Frontal cortex (tissue), 4 donors: Measurements from ENCODE around the gene C20orf144. TPM values are rescaled to one million over a fixed set of nuclear protein-coding genes. Genes with fewer than 3 reads are reported as not detected.

ENCODE experiments used
- DNase-seq, 2 donors: peaks; one replicate each; pipeline ENCODE4 v3.0.0; 2012; ENCODE audit warnings: low spot score in 2 of 2
- FAIRE-seq: peaks from 2 replicates; lab custom pipeline; 2012; peaks lifted over from hg19 to GRCh38; lab: Jason Lieb, UNC
- total RNA-seq: library from RNA; depleted of rRNA; stranded (reverse); fragments of >200 nt; gene quantifications from one replicate; pipeline ENCODE4 v1.2.3, GENCODE V29; 2014
- donor health status: control.
- donor health status: control.
- donor health status: control.

Gene C20orf144
- total RNA-seq, 1 donor from 2014 or later, result 0.41 TPM

- no peak for FAIRE-seq
Observed at GRCh38 chr20:33663161-33664084, 1.3 kb downstream of the C20orf144 start.

GRCh38 chr20:33664085-33664761, 2.1 kb downstream of the C20orf144 start:
- FAIRE-seq (no peak), DNase-seq (no peak)

More at GRCh38 chr20:33663161-33664084, 1.3 kb downstream of the C20orf144 start:
- peak; percentile 85 to 89 for DNase-seq

GRCh38 chr20:33664762-33665144, 2.6 kb downstream of the C20orf144 start:
- FAIRE-seq (no peak), DNase-seq (no peak)

DNA sequence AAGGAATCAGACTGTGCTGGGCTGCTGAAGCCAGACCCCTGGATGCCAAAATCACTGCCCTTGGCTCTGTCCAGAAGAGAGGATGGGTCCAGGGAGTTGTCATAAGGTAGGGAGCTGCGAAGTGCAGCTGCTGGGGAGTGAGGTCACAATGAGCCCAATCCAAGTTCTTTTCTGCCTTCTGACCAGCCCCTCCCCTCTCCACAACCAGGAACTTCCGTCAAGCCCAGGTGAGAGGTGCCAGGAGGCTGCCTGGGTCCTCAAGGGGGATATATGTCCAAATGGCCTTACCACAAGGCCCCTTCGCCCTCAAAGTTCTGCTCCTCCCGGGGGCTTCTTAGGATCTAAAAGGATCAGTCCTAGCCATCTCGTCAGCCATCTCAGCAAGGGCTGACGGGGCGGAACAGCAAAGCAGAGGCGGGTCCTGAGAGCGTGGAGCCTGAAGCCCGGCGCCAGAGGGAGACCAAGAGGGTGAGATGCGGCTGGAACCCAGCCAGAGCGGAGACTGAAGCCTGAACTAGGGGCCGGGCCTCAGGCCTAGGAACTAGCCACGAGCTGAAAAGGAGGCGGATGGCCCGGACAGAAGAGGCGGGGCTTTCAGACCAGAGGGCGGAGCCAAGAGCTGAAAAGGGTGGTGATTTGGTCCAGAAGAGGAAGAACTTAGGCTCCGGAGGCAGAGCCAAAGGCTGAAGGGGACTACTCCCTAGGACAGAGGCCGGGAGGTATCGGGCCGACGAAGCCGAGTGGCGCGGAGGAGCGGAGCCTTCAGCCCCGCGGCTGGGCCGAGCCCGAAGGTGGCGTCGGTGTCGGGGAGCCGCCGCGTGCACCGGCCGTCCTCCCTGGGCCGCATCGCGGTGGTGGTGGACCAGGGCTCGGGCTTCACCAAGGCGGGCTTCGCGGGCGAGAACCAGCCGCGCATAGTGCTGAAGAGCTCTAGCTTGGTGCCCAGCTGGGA, 4.4 kb downstream of the C20orf144 start, which contains the start of gene ACTL10:
TSS of gene ACTL10 (plus strand) at position 651 of the 952 bp plus-strand sequence. CDS start 555 bp downstream, outside the sequence.
- FAIRE-seq, result no peak
- DNase-seq, result peak; percentile 93

DNA sequence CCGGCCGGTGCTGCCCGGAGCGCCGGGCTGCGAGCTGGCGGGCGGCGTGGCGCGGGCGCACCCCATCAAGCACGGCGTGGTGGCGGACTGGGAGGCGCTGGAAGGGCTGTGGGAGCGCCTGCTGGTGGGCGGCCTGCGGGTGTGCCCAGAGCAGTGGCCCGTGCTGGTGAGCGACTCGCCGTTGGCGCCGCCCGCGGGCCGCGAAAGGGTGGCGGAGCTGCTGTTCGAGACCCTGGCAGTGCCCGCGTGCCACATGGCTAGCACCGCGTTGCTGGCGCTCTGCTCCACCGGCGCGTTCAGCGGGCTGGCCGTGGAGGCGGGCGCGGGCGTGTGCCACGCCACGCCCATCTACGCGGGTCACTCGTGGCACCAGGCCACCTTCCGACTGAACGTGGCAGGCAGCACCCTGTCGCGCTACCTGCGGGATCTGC, 5.1 kb downstream of the C20orf144 start:
- DNase-seq (peak in 1 of 2 donors; percentile 58), FAIRE-seq (no peak)

DNA sequence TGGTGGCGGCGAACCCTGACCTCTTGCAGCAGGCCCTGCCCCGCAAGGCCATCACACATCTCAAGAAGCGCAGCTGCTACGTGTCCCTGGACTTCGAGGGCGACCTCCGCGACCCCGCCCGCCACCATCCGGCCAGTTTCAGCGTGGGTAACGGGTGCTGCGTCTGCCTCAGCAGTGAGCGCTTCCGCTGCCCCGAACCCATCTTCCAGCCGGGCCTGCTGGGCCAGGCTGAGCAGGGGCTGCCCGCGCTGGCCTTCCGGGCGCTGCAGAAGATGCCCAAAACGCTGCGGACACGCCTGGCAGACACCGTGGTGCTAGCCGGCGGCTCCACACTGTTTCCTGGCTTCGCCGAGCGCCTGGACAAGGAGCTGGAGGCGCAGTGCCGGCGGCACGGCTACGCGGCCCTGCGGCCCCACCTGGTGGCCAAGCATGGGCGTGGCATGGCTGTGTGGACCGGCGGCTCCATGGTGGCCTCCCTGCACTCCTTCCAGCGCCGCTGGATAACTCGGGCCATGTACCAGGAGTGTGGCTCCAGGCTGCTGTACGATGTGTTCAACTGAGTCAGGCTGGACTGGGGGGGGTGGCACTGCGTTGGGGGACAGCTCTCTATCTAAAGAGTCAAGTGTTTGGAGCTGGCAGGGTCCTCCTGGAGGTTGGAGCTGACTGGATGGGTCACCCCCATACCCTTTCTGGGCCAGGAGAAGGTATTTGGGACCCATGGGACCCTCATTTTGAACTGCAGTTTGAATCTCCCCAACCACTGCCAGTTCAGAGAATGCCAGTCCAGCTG, 5.7 kb downstream of the C20orf144 start:
- FAIRE-seq, result no peak
- DNase-seq, result peak; percentile 82 to 86

- FAIRE-seq (no peak), DNase-seq (no peak)
Observed at GRCh38 chr20:33668466-33669155, 6.5 kb downstream of the C20orf144 start.

- DNase-seq (no peak), FAIRE-seq (no peak)
Observed at GRCh38 chr20:33669224-33669623, 7.1 kb downstream of the C20orf144 start.

GRCh38 chr20:33669873-33670640, 7.9 kb downstream of the C20orf144 start:
- DNase-seq (no peak), FAIRE-seq (no peak)

DNA sequence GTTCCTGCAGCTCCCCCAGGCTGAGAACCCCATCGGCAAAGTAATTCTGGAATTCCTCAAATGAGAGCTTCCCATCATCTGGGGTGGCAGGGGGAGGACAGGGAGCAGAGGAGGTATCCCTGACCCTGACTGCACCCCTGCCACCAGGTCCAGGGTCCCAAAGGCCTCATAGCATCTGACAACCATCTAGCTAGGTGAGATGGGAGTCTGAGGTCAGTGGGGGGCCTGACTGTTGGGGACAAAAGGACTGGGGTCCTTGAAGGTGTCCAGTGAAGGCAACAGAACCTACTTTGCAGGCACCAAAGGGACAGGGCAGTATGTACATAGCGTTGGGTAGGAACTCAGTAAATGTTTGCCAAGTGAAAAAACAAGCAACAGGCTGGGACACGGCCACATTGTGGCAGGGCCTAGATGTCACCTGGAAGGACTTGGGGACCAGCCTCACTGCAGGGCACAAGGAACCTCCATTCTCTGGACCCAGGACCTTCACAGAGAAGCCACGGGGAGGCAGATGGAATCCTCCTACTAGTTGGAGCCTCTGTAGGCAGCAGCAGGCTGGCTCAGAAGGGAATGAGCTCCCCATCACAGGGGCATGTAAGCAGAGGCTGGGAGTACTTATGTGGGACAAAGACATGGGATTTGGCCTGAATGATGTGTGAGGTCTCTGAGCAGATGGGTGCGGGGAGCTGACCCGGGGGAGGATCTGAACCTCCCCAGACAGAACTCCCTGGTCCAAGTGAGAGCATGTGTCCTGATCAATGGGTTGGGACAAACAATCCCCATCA, 8.8 kb downstream of the C20orf144 start:
- no peak for FAIRE-seq
- no peak for DNase-seq

DNA sequence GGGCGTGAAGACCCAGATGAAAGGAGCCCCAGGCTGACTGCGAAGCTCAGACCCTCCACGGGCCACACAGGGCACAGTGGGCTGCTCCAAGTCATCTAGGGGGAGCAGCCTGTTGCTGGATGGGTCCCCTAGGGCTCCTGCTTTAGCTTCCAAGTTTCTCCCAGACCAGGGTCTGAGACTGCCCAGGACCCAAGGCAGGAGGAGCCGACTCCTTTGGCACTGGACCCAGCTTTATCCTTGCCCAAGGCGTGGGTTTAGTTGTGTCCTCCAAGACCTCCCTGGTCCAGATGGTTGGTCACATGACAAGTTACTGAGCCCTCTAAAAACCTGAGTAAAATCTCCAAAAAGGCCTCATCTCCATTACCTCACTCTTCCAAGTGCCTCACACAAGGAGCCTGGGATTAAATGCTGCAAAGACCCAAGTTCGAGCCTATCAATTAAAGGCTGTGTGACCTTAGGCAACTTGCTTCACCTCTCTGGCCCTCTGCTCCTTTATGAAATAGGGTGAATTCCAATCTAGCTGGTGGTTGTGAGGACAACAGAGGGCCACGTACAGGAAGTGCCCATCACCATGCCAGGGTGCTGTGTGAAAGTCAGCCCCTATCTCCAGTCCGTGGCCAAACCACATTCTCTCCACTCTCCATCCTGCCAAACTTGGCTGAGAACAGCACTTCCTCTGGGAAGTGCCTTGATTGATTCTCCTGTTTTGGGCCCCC, 9.6 kb downstream of the C20orf144 start:
- FAIRE-seq, result no peak

DNA sequence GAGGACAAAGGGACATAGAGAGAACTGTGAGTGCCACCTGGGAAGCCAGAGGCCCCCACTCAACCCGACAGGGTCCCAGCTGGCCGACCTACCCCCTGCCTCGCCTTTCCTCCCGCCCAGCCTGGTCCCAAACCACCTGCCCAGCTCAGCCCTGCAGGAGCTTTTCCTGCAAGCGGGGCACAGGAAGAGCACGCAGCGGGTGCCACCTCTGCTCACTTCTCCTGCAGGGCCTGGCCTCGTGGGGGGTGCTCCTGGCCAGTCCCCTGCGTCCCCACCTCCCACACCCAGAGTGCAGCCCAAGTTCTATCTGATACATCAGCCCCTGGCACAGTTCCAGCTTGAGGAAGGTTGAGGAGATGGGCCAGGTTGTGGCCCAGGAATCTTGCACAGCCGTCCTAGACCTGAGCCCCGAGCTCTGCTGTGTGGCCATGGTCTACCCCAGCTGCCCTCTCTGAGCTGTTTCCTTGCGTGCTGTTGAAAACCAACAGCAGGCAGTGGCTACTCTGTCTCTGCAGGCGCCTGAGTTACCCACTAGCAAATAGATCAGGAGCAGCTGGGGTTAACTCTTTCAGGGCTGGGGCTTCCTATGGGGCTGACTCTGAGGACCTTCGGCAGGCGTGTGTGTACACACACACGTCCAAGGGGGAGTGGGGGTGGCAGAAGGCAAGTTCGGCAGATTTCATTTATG, 10.4 kb downstream of the C20orf144 start:
- no peak for FAIRE-seq
- no peak for DNase-seq

More for the DNA sequence above, 9.6 kb downstream of the C20orf144 start:
- no peak for DNase-seq

DNA sequence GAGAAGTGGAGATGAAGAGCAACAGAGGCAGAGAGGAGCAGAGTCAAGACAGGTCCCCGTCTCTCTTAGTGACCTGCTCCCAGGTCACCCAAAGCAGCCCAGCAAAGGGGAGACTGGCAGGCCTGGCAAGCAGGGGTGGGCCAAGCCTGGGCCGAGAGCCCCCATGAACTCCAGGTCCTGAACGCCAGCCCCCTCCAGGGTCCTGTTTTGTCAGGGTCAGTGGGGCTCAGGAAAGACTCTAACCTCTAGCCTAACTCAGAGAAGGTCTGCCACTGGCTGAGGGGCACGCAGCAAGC, 10.9 kb downstream of the C20orf144 start:
- FAIRE-seq, result no peak

DNA sequence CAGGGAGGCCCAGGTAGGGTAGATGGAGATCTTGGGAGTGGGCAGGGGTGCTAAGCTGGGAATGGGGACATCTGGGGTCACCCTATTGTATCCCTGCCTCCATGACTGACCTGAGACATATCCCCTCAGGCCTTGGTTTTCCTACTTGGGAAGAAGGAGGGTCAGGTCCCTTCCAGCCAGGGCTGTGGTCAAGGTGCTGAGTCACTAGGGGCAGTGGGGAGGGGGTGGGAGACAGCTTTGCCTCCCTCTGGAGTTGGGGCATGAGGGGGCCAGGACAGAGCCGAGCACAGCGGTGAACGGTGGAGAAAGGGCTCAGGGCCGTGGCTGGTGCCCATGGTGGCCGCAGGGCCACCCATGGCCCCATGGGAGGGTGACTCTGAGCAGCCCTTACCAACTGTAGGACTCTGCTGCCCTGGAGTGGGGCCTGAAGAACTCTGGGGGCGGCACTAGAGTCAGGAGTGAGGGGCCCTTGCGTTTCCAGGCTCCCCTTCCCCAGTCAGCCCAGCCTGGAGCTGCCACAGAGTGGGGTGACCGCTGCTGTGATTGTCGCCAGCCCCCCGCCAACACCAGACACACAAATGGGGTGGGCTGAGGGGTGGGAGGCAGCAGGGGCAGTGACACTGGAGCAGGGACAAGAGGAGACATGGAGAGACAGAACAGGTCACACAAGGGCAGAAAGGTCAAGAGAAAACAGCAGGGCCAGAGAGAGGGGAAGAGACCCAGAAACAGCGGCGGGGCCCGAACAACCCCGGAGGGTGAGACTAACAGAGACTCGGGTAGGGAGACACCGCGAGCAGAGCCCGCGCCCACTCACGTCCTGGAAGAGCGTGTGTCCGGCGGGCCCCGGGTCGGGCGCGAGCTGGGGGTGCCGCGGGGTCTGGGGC, 11.5 kb downstream of the C20orf144 start:
- FAIRE-seq (no peak), DNase-seq (peak in 1 of 2 donors; percentile 51)

More for the DNA sequence above, 10.9 kb downstream of the C20orf144 start:
- no peak for DNase-seq
